CMK (cell line): ENCODE measurements around the gene PUS10.
A peak's percentile ranks its signal among the peaks of the same experiment; 100 is the strongest.
"Not testable (repeated sequence)": the region's sequence is repeated elsewhere in the genome, so short reads cannot be mapped to it uniquely, and the experiment has no call there.

Experiments
- DNase-seq: peaks from one replicate; pipeline ENCODE4 v3.0.0-alpha.2; 2010; ENCODE audit warnings: low read depth

The PUS10 gene, protein sequence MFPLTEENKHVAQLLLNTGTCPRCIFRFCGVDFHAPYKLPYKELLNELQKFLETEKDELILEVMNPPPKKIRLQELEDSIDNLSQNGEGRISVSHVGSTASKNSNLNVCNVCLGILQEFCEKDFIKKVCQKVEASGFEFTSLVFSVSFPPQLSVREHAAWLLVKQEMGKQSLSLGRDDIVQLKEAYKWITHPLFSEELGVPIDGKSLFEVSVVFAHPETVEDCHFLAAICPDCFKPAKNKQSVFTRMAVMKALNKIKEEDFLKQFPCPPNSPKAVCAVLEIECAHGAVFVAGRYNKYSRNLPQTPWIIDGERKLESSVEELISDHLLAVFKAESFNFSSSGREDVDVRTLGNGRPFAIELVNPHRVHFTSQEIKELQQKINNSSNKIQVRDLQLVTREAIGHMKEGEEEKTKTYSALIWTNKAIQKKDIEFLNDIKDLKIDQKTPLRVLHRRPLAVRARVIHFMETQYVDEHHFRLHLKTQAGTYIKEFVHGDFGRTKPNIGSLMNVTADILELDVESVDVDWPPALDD

DNA sequence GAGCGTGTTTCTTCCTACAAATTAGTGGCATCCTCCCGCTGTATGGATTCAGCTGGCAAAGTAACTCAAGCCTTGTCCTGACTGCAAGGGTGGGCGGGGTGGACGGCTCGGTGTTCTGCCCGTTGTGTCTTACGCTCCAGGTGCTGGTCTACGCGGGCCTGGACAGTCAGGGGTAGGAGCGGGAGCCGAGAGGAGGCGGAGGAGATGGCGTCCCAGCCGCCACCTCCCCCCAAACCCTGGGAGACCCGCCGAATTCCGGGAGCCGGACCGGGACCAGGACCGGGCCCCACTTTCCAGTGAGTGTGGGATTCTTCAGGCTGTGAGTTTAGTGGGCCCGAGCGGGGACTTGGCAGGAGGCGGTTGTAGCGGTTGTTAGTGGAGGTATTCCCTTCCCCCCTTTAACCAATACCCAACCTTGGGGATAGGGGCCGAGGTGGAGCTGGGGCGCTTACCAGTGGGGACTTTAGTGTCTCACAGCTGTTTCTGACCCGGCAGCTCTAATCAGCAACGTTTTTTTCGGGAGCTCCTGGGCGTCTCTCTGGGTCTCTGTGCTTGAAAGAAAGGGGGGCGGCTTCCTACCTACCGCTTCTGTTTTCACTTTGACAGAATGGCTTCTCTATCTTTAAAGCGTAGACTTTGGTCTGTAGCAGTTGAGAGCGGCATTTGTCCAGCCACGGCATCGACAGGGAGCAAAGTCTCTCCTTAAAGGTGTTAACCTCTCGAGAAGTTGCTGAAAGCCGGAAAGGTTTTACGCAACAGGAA lies at the start of gene PUS10, which contains the start of gene PEX13:
Gene PUS10, minus strand, starts transcription at position 700 of the 762 bp plus-strand sequence. CDS start 6,365 bp downstream, outside the sequence.
Gene PEX13, plus strand, starts transcription at position 165 of the 762 bp plus-strand sequence. Its CDS starts 40 bp downstream, at position 205.
- peak; percentile 37 for DNase-seq

DNA sequence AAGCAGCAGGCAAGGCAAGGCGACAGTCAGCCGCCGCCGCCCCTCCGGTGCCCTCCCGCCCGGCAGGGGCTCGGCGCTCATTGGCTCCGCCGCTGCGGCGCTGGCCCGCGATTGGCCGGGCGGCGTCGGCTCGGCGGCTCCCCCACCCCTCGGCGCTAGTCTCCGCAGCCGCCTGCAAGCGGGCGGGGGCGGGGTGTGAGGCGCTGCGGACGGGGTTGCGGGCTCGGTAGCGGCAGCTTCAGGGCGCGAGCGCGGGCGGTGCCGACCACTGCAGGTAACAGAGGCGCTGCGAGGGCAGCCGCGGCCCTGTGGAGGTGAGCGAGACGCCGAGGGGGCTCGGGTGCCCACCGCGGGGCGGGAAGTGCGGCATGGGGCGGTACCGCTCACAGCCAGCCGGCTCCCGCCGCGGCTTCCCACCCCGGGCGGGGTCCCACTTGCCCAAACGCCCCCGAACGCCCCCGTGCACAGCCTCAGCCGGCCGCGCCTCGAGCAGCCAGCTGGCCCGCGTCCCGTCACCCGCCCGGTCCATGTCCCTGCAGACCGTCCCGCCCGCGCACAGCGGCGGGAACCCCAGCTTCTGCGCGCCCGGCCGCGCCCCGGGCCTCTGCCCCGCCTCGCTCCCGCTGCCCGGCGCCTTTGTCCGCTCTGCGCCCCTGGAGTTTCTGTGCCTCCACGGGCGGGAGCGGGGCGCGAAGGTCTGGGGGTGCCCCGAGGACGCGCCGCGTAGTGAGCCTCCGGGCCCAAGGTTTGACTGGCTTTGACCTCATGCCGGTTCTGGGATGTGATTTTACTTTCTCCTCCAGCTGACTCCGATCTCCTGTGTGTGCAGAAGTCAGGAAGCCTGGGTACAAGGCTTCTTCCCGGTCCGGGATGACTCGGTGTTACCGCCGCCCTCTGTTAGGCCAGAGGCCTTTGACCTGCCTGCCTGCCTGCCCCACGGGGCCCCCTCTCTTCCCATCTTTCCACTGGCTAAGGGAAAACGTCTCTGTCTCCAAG lies 48.0 kb upstream of the PUS10 start, which contains the start of gene SANBR:
Gene SANBR, plus strand, starts transcription at position 158 of the 996 bp plus-strand sequence. CDS start 4,480 bp downstream, outside the sequence.
- DNase-seq, result no peak

DNA sequence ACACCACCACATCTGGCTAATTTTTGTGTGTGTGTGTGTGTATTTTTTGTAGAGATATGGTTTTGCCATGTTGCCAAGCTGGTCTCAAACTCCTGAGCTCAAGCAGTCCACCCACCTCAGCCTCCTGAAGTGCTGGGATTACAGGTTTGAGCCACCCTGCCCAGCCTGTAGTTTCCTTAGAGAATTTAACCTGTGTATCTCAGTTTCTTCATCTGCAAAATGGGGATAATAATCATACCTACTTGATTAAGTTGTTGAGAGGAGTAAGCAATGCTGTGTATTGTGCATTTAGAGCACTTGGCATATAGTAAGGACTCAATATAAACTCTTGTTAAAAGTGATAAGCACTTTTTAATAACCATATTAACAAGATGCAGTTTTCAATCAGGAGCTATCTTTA lies 41.3 kb upstream of the PUS10 start:
- DNase-seq, result no peak

DNA sequence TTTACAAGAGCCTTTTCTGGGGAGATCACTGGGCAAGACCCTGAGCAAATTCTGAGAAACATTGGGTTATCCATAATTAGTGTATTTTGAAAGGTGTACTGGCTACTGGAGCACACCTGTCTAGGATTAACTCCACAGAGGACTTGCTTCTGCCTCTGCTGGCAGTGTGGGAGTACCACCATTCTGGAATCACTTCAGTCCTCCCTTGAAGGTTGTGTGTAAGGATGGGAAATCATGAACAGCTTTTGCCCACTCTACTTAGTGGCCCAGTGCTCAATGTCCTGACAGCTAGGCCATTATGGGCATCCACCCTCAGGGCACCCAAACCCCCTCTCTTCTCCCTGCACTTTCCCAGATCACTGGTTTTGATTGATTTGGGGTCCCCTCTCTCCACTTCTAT lies 39.5 kb upstream of the PUS10 start:
- DNase-seq, result no peak

DNA sequence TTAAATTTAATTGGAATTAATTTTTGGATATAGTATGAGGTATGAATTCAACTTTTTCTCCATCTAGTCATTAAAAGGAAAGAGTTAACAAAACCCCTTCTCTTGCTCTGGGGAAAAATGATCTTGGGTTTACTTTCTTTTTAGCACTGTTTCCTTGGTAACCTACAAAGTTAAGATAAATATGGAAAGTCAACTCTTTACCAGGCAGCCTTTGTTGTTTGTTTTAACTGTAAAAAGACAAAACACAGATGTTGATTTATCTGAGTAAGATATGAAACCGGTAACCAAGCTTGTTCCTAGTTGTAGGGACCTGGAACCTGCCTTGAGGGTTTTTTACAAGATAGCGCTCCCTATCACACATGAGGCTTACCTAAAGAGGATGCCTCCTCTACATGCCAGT lies 37.5 kb upstream of the PUS10 start:
- no peak for DNase-seq

DNA sequence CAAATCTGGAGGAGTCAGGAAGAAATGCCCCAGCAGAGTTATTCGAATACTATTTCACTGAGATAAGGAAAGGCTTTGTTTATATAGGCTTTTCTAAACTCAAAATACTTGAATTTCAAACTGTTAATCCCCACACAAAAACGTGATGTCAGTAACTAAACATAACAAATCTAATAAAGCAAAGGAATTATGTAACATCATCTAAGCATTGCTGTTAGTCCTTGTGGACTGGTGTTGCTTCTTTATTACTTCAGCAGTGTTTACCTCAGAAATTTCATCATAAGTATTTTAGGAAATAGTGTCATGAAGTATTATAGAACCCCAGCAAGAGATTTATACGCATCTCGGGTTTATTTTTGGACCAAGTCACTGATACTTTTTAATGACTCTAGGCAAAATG lies 27.9 kb upstream of the PUS10 start:
- no peak for DNase-seq

DNA sequence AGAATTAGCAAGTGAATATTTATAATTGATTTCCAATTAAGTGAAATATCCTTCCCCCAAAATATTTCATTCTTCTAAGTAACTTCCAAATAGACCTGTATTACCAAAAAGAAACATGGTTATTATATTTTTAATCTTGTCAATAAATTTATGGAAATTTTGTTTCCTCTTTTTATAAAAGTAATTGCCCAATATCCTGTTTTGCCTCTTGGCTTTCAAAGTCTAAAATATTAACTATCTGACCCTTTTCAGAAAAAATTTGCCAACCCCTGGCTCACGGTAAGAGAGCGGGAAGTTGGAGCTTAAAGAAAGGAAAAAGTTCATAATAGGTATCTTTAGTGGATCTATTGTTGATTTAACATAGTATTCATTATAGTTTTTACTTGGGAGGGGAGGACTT lies 27.2 kb upstream of the PUS10 start:
- no peak for DNase-seq

DNA sequence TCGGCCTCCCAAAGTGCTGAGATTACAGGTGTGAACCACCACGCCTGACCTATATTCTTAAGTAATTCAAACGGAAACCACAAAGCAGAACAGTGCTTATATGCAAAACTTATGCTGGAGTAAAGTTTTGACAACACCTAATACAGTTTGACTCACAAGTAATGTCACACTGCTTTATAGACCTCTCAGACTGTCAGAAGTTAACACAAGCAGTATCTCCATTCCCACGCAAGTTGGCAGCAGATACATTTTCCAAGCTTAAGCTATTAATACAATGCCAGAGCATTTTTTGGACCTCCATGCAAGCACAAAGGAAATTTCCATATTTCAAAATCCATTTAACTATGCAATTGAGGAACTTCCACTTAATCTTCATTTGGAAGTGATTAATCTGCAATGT lies 26.6 kb upstream of the PUS10 start:
- no peak for DNase-seq

DNA sequence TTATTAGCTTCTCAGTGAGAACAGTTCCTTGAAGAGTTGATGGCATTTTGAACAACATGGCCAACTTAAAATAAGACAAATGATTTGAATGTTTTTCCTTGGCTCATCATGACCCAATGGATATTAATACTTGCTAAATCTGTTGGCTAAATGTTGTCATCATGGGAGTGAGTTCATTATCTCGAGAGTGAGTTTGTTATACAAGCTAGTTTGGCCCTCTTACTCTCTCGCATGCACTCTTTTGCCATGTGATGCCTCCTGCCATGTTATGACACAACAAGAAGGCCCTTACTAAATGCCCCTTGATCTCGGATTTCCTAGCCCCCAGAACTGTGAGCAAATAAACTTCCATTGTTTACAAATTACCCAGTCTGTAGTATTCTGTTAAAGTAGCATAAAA lies 24.8 kb upstream of the PUS10 start:
- no peak for DNase-seq

DNA sequence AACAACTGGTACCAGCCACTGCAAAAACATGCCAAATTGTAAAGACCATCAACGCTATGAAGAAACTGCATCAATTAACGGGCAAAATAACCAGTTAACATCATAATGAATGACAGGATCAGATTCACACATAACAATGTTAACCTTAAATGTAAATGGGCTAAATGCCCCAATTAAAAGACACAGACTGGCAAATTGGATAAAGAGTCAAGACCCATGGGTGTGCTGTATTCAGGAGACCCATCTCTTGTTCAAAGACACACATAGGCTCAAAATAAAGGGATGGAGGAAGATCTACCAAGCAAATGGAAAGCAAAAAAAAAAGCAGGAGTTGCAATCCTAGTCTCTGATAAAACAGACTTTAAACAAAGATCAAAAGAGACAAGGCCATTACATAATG lies 18.6 kb upstream of the PUS10 start:
- not testable (repeated sequence) for DNase-seq

DNA sequence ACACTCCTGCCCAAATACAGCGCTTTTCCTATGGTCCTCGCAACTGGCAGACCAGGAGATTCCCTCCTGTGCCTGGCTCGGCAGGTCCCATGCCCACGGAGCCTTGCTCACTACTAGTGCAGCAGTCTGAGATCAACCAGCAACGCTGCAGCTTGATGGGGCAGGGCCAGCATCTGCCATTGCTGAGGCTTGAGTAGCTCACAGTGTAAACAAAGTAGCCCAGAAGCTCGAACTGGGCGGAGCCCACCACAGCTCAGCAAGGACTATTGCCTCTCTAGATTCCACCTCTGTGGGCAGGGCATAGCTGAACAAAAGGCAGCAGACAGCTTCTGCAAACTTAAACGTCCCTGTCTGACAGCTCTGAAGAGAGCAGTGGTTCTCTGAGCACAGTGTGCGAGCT lies 16.5 kb upstream of the PUS10 start:
- DNase-seq, result not testable (repeated sequence)

DNA sequence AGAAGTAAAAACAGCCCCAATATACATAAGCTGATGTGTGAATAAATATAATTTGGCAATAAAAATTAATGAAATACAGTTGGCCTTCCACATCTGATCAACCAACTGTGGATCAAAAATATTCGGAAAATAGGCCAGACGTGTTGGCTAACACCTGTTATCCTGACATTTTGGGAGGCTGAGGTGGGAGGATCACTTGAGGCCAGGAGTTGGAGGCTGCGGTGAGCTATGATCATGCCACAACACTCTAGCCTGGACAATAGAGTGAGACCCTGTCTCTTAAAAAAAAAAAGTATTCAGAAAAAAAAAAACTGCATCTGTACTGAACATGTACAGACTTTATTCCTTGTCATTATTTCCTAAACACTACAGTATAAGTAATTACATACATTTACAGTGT lies 11.5 kb upstream of the PUS10 start:
- DNase-seq, result no peak

DNA sequence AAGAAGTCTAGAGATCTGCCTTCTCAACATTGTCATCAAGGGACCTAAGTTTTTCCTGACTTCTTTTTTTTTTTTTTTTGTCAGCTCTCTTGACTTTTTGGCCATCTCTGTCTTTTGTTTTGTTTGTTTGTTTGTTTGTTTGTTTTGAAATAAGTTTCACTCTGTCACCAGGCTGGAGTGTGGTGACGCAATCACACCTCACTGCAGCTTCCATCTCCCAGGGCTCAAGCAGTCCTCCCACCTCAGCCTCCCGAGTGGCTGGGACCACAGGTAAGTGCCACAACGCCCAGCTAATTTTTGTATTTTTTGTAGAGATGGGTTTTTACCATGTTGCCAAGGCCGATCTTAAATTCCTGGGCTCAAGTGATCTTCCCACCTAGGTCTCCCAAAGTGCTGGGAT lies 5.6 kb upstream of the PUS10 start:
- DNase-seq, result no peak

DNA sequence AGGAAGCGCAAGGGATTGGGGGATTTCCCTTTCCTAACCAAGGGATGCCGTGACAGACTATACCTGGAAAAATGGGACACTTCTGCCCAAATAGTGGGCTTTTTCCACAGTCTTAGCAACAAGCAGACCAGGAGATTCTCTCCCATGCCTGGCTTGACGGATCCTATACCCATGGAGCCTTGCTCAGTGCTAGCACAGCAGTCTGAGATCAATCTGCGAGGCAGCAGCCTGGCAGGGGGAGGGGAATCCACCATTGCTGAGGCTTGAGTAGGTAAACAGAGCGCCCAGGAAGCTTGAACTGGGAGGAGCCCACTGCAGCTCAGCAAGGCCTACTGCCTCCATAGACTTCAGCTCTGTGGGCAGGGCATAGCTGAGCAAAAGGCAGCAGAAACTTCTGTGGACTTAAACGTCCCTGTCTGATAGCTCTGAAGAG lies 3.2 kb upstream of the PUS10 start:
- DNase-seq, result no peak

DNA sequence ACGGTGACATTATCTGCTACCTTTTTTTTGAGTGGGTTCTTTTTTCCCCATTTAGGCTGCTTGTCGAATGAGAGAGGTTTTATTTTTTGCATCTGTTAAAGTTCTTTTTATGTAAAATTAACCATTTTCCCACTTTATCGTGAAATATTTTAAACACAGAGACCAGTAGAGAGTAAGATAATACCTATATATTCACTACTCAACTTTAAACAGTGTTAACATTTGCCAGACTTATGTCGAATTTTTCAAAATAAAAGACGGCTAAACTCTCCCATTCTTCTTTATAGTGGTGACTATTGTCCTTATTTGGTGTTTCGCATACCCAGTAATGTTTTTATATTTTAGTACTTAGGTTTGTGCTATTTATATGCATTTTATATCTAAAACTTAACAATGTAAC lies 743 bp upstream of the PUS10 start:
- no peak for DNase-seq

DNA sequence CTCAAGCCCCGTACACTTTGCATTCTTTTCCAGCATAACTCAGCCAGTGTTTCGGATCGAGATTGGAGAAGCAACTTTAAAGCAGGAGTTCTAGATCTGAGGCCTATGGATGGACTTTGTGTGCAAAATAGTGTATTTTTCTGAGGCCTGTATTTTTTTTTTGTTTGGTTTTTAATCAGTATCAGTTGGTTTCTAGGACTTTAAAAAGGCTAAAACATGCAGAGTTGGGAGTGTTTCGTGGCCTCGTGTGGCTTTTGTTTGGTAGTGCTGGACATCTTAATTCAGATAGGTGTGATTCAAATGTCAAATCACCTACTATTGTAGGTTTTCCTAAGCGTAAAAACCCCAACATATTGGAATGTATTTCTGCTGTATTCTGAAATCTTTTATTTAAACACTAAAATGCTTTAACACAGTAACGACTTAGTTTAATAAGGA lies 282 bp upstream of the PUS10 start:
- no peak for DNase-seq

DNA sequence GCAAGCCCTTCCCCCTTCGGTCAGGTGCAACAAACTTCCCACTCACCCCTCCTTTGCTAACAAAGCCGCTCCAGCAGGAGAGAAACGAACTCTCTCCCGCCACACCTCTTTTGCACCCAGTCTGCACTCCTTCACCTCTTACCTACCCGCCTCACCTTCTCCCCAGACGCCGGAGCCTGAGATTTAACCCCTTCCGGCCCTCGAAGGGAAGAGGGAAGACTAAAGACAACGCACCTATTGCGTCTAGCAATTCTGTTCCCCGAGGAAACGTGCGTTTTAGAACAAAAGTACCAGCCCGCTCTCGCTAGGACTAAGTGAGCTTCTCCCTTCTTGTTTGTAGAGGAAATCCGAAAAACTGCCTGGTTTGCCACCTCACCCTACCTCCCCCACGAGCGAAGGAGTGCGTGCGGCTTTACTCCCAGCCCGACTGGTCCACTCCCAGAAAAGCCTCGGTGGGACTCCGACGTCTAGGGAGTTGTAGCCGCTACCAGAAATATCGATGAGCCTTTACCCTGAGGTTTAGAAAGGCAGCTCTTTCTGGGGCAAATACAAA lies 976 bp downstream of the PUS10 start:
- DNase-seq, result peak; percentile 51

DNA sequence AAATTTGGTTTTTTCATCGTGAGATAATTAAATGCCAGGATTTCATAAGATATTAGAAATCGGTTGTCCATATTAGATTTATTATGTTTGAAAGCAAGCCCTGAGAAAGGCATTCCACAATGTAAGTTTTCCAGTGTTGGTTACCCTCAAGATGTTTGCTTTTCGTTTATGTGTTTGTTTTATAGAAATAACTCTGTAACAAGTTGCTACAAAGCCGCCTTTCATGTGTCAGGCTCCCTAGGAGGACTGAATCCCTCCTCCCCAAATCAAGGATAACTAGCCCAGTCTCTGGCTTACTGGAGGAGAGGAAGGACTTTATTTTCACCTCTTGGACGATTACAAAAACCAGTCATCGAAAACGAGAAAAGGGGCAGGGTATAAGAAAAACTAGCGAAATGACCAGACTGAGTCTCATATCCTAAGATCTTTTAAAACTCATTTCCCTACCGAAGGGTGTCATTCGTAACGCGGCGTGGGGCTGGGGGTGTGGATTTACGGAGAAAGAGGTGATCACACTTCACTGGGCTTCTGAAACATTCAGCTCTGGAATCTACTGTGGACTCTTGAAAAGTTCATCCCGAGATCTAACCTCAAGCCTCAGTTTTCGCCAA lies 1.6 kb downstream of the PUS10 start:
- no peak for DNase-seq

DNA sequence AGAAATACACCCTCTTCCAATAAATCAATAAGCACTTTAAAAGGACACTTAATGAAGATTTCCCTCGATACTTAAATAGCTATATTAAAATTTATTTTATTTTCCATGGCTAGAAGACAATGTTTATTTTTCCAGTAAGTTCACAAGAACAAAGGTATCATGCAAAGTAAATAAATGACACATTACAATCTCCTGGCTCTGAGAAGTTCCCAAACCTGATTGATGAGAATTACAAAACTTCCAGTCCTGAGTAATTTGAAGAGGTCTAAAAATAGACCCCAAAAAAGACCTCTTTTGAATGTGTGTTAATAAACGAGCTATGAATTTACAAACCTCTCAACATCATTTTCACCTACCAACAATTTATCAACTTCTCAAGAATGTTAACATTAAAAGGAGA lies 2.1 kb downstream of the PUS10 start:
- no peak for DNase-seq

DNA sequence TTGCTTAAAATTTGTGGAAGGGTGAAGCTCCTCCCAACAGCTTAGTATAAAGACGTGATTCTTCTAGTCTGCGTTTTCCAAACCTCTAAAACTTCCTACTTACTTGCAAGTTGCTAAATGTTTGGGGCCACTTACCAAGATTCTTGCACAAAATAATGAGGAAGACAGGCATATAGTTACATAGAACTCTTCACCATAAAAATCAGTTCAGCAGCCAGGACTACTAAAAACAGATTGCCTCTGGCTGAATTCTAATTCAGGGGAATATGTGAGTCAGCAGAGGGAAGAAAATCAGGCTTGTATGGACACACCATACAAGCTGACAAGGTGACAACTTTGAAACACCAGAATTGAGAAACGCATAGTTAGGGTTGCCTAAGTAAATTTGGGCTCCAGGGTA lies 3.3 kb downstream of the PUS10 start:
- no peak for DNase-seq

DNA sequence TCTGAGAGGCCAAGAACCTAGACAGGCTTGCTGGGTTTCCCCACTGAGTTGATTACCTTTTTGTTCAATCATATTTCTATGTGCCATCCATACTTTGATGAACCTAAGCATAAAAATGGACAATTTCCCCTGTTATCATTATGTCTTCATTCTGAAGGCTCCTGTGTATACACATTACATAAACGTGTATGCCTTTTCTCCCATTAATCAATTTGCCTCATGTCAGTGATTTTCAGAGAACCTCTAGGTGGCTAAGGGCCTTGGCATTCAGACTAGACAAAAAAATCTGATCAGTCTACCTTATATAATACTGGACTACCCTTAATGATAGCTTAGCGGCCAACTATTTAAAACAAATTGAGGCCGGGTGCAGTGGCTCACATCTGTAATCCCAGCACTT lies 4.7 kb downstream of the PUS10 start:
- DNase-seq, result no peak
